Right lobe of liver (tissue), 4 donors: ENCODE data around the gene EMILIN2.

Experiments
- POLR2A ChIP-seq: fragments of 450-650 bp; IDR thresholded peaks from one replicate; pipeline ENCODE4 v1.6.1; 2017; ENCODE audit warnings: antibody characterized with exemption, mild to moderate bottlenecking
- TF ChIP-seq, protein P1 (sequence below), 4 donors: fragments of 200-600 bp in 3 of 4; fragments of 450-650 bp in 1 of 4; IDR thresholded peaks; one replicate each; pipeline versions ENCODE4 v1.5.1 to v1.8.0; 2016 to 2022; ENCODE audit warnings: antibody characterized with exemption in 4 of 4, mild to moderate bottlenecking in 2 of 4
- donor health status: DM: no; HTN: no; CAD: no.
- donor health status: DM: no; HTN: no; CAD: no.
- donor health status: DM: no; HTN: yes; CAD: no.

DNA sequence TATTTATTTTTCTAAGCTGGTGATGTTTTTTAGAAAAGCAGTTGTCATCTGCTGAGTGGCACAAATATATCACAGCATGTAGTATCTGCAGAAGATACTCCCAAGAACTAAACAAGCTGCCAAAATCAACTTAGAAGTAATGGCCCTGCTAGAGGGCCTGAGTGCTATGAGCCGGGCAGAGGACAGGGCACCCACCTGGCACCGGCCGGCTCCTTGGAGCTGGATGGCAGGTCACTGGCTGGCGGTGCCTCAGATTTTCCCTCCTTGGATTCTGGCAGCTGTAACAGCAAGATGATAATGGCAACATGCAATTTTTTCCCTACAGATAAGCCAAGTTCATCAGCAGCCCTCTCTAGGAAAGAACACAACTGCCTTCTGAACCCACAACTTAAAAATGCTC is 79.7 kb downstream of the EMILIN2 start:
- TF ChIP-seq, protein P1, sequence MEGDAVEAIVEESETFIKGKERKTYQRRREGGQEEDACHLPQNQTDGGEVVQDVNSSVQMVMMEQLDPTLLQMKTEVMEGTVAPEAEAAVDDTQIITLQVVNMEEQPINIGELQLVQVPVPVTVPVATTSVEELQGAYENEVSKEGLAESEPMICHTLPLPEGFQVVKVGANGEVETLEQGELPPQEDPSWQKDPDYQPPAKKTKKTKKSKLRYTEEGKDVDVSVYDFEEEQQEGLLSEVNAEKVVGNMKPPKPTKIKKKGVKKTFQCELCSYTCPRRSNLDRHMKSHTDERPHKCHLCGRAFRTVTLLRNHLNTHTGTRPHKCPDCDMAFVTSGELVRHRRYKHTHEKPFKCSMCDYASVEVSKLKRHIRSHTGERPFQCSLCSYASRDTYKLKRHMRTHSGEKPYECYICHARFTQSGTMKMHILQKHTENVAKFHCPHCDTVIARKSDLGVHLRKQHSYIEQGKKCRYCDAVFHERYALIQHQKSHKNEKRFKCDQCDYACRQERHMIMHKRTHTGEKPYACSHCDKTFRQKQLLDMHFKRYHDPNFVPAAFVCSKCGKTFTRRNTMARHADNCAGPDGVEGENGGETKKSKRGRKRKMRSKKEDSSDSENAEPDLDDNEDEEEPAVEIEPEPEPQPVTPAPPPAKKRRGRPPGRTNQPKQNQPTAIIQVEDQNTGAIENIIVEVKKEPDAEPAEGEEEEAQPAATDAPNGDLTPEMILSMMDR (IDR thresholded peaks at IDR 0.05), result no peak
- no peak for TF ChIP-seq POLR2A
